Measurements from ENCODE around the gene HOGA1.

HOGA1 gene

DNA sequence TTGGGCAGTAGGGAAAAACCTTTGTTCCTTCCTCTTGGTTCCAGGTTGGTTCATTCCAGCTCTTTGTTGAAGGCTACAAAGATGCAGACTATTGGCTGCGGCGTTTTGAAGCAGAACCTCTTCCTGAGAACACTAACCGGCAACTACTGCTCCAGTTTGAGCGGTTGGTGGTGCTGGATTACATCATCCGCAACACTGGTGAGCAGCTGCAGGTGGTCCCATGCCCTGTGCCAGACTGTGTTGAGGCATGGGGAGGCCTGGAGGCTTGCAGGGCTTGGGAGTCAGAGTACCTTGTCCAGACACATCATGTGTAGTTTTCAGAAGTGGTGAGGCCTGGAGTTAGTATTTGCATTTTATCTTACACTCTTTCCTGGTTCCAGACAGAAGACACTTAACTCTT lies 72.6 kb downstream of the HOGA1 start:
- no peak overlapping the region for H3K4me3 ChIP-seq (ENCODE audit: low read depth, low read length)
- DNase-seq (ENCODE audit: low read depth, low spot score), result no peak
- in situ Hi-C loops (cut with HindIII; ENCODE audit: low sequenced_read_pairs), result no loop called here
- no peak for TF ChIP-seq CTCF (IDR thresholded peaks at IDR 0.05; ENCODE audit: low read depth, low read length)

- peak; percentile 69 for DNase-seq (ENCODE audit: low read depth, low spot score)
- no peak for TF ChIP-seq CTCF (IDR thresholded peaks at IDR 0.05; ENCODE audit: low read depth, low read length)
- in situ Hi-C loops (cut with HindIII; ENCODE audit: low sequenced_read_pairs), result no loop called here
- no peak overlapping the region for H3K4me3 ChIP-seq (ENCODE audit: low read depth, low read length)
Measured at GRCh38 chr10:97659589-97659988, 75.4 kb downstream of the HOGA1 start.
